Activated naive CD4-positive, alpha-beta T cell treated with anti-CD3 and anti-CD28 coated beads for 36 hours (primary cell): ENCODE data around the gene OR6B1. TPM values are rescaled to one million over a fixed set of nuclear protein-coding genes. Genes with fewer than 3 reads are reported as not detected.
"Not testable (repeated sequence)": the region's sequence is repeated elsewhere in the genome, so short reads cannot be mapped to it uniquely, and the experiment has no call there.

Experiments
- CTCF ChIA-PET: fragments of 350-600 bp; sonication (Branson Sonifier 250); formaldehyde crosslinking; loops from one replicate; lab custom pipeline; 2021; ENCODE audit warnings: antibody characterized with exemption; lab: Charles Lee
- DNase-seq: peaks from one replicate; pipeline ENCODE4 v3.0.0-alpha.2; 2020
- H3K27ac Mint-ChIP-seq: one replicate; pipeline ENCODE4 v1.8.0; 2021; ENCODE audit warnings: mild to moderate bottlenecking, mixed read lengths
- H3K27me3 Mint-ChIP-seq: one replicate; pipeline ENCODE4 v1.8.0; 2021; ENCODE audit warnings: low read depth, mixed read lengths
- H3K36me3 Mint-ChIP-seq: one replicate; pipeline ENCODE4 v1.8.0; 2021; ENCODE audit warnings: low read depth, mixed read lengths
- H3K4me1 Mint-ChIP-seq: one replicate; pipeline ENCODE4 v1.8.0; 2021; ENCODE audit warnings: low read depth, mixed read lengths
- H3K4me3 Mint-ChIP-seq: one replicate; pipeline ENCODE4 v1.8.0; 2021; ENCODE audit warnings: mild to moderate bottlenecking, moderate library complexity, mixed read lengths
- H3K9me3 Mint-ChIP-seq: one replicate; pipeline ENCODE4 v1.8.0; 2021; ENCODE audit warnings: mixed read lengths
- intact Hi-C: fragments of 100-400 bp; cut with micrococcal nuclease; formaldehyde crosslinking; loops from one replicate; pipeline ENCODE4 v1.15.1; 2023
- total RNA-seq, 2 experiments: library from RNA; stranded (reverse); gene quantifications; one replicate each; pipeline ENCODE4 v1.2.3, GENCODE V29; 2021

Gene OR6B1
- total RNA-seq, 2 experiments from 2014 or later = not detected

GRCh38 chr7:144010061-144010460 lies 9.9 kb downstream of the OR6B1 start:
- H3K4me1 Mint-ChIP-seq = not testable (repeated sequence)

GRCh38 chr7:144010821-144011220 lies 10.7 kb downstream of the OR6B1 start:
- CTCF ChIA-PET, H3K36me3 Mint-ChIP-seq, H3K4me1 Mint-ChIP-seq, intact Hi-C loops, H3K27ac Mint-ChIP-seq, DNase-seq, H3K27me3 Mint-ChIP-seq, H3K4me3 Mint-ChIP-seq: not testable (repeated sequence)
- H3K9me3 Mint-ChIP-seq = peaks cover 14% of the 10 kb centered on the region

More at GRCh38 chr7:144010061-144010460, 9.9 kb downstream of the OR6B1 start:
- CTCF ChIA-PET, H3K27me3 Mint-ChIP-seq, H3K36me3 Mint-ChIP-seq, H3K27ac Mint-ChIP-seq, H3K4me3 Mint-ChIP-seq, DNase-seq, intact Hi-C loops: not testable (repeated sequence)
- H3K9me3 Mint-ChIP-seq = peaks cover 14% of the 10 kb centered on the region

GRCh38 chr7:144011458-144012230 lies 11.5 kb downstream of the OR6B1 start:
- CTCF ChIA-PET = no interaction called here
- no peaks in the 10 kb centered on the region for H3K36me3 Mint-ChIP-seq
- H3K27ac Mint-ChIP-seq = no peak overlapping the region
- intact Hi-C loops = no loop called here
- no peak overlapping the region for H3K4me3 Mint-ChIP-seq
- peaks cover 8% of the 10 kb centered on the region for H3K27me3 Mint-ChIP-seq
- H3K4me1 Mint-ChIP-seq = no peaks in the 10 kb centered on the region
- peaks cover 14% of the 10 kb centered on the region for H3K9me3 Mint-ChIP-seq
- no peak for DNase-seq

GRCh38 chr7:144018065-144018464 lies 17.9 kb downstream of the OR6B1 start:
- no peak overlapping the region for H3K4me3 Mint-ChIP-seq
- no peak overlapping the region for H3K27ac Mint-ChIP-seq
- intact Hi-C loops = no loop called here
- no peaks in the 10 kb centered on the region for H3K4me1 Mint-ChIP-seq
- no peaks in the 10 kb centered on the region for H3K36me3 Mint-ChIP-seq
- peaks cover 4% of the 10 kb centered on the region for H3K27me3 Mint-ChIP-seq
- no peaks in the 10 kb centered on the region for H3K9me3 Mint-ChIP-seq
- CTCF ChIA-PET = no interaction called here
- no peak for DNase-seq

GRCh38 chr7:144019457-144019856 lies 19.3 kb downstream of the OR6B1 start:
- no peak overlapping the region for H3K27ac Mint-ChIP-seq
- CTCF ChIA-PET = no interaction called here
- no peaks in the 10 kb centered on the region for H3K36me3 Mint-ChIP-seq
- DNase-seq = no peak
- intact Hi-C loops = no loop called here
- no peak overlapping the region for H3K4me3 Mint-ChIP-seq
- H3K27me3 Mint-ChIP-seq = peaks cover 4% of the 10 kb centered on the region
- no peaks in the 10 kb centered on the region for H3K9me3 Mint-ChIP-seq
- no peaks in the 10 kb centered on the region for H3K4me1 Mint-ChIP-seq

GRCh38 chr7:144020340-144020739 lies 20.2 kb downstream of the OR6B1 start:
- peaks cover under 1% of the 10 kb centered on the region for H3K27me3 Mint-ChIP-seq
- intact Hi-C loops = no loop called here
- H3K36me3 Mint-ChIP-seq = no peaks in the 10 kb centered on the region

GRCh38 chr7:144022169-144022568 lies 22.0 kb downstream of the OR6B1 start:
- H3K4me1 Mint-ChIP-seq = no peaks in the 10 kb centered on the region

More at GRCh38 chr7:144020340-144020739, 20.2 kb downstream of the OR6B1 start:
- DNase-seq = no peak
- CTCF ChIA-PET = no interaction called here
- Mint-ChIP-seq H3K4me3 (no peak overlapping the region), H3K27ac (no peak overlapping the region), H3K9me3 (no peaks in the 10 kb centered on the region), H3K4me1 (no peaks in the 10 kb centered on the region)

GRCh38 chr7:144023171-144023827 lies 23.2 kb downstream of the OR6B1 start:
- H3K4me3 Mint-ChIP-seq = no peak overlapping the region
- H3K27me3 Mint-ChIP-seq = no peaks in the 10 kb centered on the region
- no peaks in the 10 kb centered on the region for H3K9me3 Mint-ChIP-seq
- no peak overlapping the region for H3K27ac Mint-ChIP-seq
- intact Hi-C loops = no loop called here
- H3K36me3 Mint-ChIP-seq = no peaks in the 10 kb centered on the region
- CTCF ChIA-PET = no interaction called here
- no peak for DNase-seq
- H3K4me1 Mint-ChIP-seq = peaks cover 6% of the 10 kb centered on the region

More at GRCh38 chr7:144022169-144022568, 22.0 kb downstream of the OR6B1 start:
- H3K36me3 Mint-ChIP-seq = no peaks in the 10 kb centered on the region
- H3K27me3 Mint-ChIP-seq = no peaks in the 10 kb centered on the region
- DNase-seq = no peak
- no peaks in the 10 kb centered on the region for H3K9me3 Mint-ChIP-seq
- CTCF ChIA-PET = interaction anchor here (0.7 kb wide), 1 partner anchor 11 kb away, joined by 3 read pairs; no protein-coding TSS in a partner anchor
- no peak overlapping the region for H3K4me3 Mint-ChIP-seq
- intact Hi-C loops = no loop called here
- H3K27ac Mint-ChIP-seq = no peak overlapping the region

GRCh38 chr7:144024213-144024612 lies 24.1 kb downstream of the OR6B1 start:
- Mint-ChIP-seq H3K27ac (no peak overlapping the region), H3K4me1 (peaks cover 6% of the 10 kb centered on the region), H3K36me3 (no peaks in the 10 kb centered on the region), H3K4me3 (no peak overlapping the region), H3K9me3 (no peaks in the 10 kb centered on the region), H3K27me3 (no peaks in the 10 kb centered on the region)
- CTCF ChIA-PET = no interaction called here
- DNase-seq = no peak
- intact Hi-C loops = no loop called here

GRCh38 chr7:144026203-144026883 lies 26.2 kb downstream of the OR6B1 start:
- Mint-ChIP-seq H3K4me3 (no peak overlapping the region), H3K9me3 (no peaks in the 10 kb centered on the region), H3K4me1 (peaks cover 6% of the 10 kb centered on the region), H3K27me3 (no peaks in the 10 kb centered on the region), H3K27ac (no peak overlapping the region), H3K36me3 (no peaks in the 10 kb centered on the region)
- CTCF ChIA-PET = interaction anchor here (1.8 kb wide), 1 partner anchor 102 kb away, joined by 8 read pairs; no protein-coding TSS in a partner anchor
- no peak for DNase-seq
- intact Hi-C loops = no loop called here

GRCh38 chr7:144027070-144027469 lies 26.9 kb downstream of the OR6B1 start:
- no peaks in the 10 kb centered on the region for H3K27me3 Mint-ChIP-seq
- no peak overlapping the region for H3K27ac Mint-ChIP-seq
- H3K4me1 Mint-ChIP-seq = peaks cover 6% of the 10 kb centered on the region
- H3K9me3 Mint-ChIP-seq = no peaks in the 10 kb centered on the region
- intact Hi-C loops = loop anchor here (1.0 kb wide), 1 partner anchor 126 kb away; no protein-coding TSS in a partner anchor
- H3K4me3 Mint-ChIP-seq = no peak overlapping the region
- no peaks in the 10 kb centered on the region for H3K36me3 Mint-ChIP-seq
- DNase-seq = no peak
- CTCF ChIA-PET = interaction anchor here (1.8 kb wide), 1 partner anchor 101 kb away, joined by 8 read pairs; no protein-coding TSS in a partner anchor

GRCh38 chr7:144027974-144028373 lies 27.9 kb downstream of the OR6B1 start:
- Mint-ChIP-seq H3K27me3 (peaks cover 4% of the 10 kb centered on the region), H3K36me3 (no peaks in the 10 kb centered on the region), H3K4me1 (peaks cover 6% of the 10 kb centered on the region), H3K4me3 (no peak overlapping the region), H3K27ac (no peak overlapping the region), H3K9me3 (no peaks in the 10 kb centered on the region)
- DNase-seq = no peak
- CTCF ChIA-PET = interaction anchor here (1.8 kb wide), 1 partner anchor 100 kb away, joined by 8 read pairs; no protein-coding TSS in a partner anchor
- intact Hi-C loops = loop anchor here (1.0 kb wide), 1 partner anchor 127 kb away; no protein-coding TSS in a partner anchor
